SK-N-MC (cell line): ENCODE measurements around the gene KCNAB2.

Experiments used
- EZH2 ChIP-seq: fragments of 200-600 bp; sonication (generic); IDR thresholded peaks from one replicate; pipeline ENCODE4 v1.6.1; 2017; ENCODE audit warnings: antibody characterized with exemption
- POLR2AphosphoS5 ChIP-seq: IDR thresholded peaks from 2 replicates; pipeline ENCODE4 v1.6.1; 2012; ENCODE audit warnings: mild to moderate bottlenecking, low read depth, low read length, borderline replicate concordance

GRCh38 chr1:6134741-6135510 is 89.2 kb downstream of the KCNAB2 start:
- no peak for TF ChIP-seq EZH2
- TF ChIP-seq POLR2AphosphoS5 = no peak
